GM19452 (cell line): Measurements from ENCODE around the gene TGFB1I1.
A peak's percentile ranks its signal among the peaks of the same experiment; 100 is the strongest.
"Not testable (repeated sequence)": the region's sequence is repeated elsewhere in the genome, so short reads cannot be mapped to it uniquely, and the experiment has no call there.

Source experiments
- ATAC-seq: cut with Tn5 transposase; IDR thresholded peaks from one replicate; pipeline ENCODE4 v1.9.1; 2021; ENCODE audit not compliant: unreplicated experiment

TGFB1I1 gene

DNA sequence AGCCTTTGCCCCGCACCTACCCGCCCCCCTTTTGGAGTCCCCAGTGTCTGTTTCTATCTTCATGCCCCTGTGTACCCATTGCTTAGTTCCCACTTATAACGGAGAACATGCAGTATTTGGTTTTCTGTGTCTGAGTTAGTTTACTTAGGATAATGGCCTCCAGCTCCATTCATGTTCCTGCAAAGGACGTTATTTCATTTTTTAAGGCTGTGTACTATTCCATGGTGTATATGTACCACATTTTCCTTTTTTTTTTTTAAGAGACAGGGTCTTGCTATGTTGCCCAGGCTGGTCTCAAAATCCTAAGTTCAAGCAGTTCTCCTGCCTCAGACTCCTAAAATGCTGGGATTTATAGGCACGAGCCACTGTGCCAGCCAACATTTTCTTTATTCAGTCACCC is 4.1 kb upstream of the TGFB1I1 start:
- ATAC-seq = no peak

DNA sequence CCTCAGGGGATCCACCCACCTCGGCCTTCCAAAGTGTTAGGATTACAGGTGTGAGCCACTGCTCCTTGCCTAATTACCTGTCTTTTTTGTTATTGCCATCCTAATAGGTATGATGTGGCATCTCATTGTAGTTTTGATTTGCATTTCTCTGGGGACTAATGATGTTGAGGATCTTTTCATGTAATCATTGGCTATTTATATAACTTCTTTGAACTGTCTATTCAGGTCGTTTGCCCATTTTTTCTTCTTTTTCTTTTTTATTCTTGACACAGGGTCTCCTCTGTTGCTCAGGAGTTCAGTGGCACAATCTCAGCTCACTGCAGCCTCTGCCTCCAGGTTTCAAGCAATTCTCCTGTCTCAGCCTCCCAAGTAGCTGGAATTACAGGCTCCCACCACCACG is 1.3 kb upstream of the TGFB1I1 start:
- ATAC-seq = no peak

GRCh38 chr16:31471241-31471874 is 594 bp upstream of the TGFB1I1 start:
- ATAC-seq = no peak

GRCh38 chr16:31472709-31473203 is 804 bp downstream of the TGFB1I1 start:
- peak; percentile 53 for ATAC-seq

DNA sequence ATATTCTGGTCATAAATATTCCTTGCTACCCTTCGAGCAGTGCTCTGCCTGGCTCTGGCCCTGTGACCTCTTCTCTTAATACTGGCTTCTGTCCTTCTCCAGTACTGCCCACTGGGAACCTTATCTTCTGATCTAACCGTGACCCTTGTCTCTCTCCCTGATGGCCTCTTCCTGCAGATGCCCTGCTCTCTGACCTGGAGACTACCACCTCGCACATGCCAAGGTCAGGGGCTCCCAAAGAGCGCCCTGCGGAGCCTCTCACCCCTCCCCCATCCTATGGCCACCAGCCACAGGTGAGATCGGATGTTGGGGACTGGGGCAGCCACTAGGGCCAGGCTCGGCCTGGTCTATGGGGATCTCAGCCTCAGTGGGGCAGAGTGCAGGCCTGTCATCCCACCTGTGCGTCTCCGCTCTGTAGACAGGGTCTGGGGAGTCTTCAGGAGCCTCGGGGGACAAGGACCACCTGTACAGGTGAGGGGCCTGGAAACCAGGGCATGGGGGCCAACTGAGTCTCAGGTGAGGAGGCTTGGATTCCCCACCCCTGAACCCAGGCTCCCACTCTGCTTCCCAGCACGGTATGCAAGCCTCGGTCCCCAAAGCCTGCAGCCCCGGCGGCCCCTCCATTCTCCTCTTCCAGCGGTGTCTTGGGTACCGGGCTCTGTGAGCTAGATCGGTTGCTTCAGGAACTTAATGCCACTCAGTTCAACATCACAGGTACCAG is 1.5 kb downstream of the TGFB1I1 start:
- ATAC-seq = no peak

GRCh38 chr16:31474173-31474714 is 2.3 kb downstream of the TGFB1I1 start:
- no peak for ATAC-seq

DNA sequence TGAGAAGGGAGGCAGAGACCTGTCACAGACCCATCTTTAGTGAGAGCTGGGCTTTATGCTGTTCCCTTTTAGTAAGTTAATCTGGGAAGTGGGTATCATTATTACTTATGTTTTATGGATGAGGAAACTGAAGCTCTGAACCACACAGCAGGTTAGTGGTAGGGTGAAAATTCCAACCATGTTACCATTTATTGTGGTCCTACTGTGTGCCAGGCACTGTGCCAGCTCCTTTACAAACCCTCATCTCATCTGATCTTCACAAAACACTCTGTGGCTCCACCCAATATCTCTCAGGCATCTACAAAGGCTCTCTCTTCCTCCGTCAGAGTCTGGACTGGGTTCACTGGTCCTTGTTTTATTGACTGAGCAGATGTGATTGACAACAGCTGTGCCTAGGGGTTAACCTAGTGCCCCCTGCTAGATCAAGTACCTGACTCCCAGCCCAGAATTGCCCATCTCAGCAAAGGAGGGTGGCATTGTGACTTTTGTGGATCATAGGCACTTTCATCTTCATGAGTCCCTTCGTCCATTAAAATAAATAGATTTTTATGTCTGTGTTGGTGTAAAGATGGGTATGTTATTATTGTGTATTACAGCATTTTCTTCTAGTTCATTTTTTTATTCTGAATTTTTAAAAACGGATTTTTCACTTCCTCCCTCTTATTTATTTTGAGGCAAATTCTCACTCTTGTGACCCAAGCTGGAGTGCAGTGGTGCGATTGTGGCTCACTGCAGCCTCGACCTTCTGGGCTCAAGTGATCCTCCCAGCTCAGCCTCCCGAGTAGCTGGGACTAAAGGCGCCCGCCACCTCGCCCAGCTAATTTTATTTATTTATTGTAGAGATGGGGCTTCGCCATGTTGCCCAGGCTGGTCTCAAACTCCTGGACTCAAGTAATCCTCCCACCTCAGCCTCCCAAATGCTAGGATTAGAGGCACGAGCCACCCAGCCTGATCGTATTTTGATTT is 3.1 kb downstream of the TGFB1I1 start:
- no peak for ATAC-seq

DNA sequence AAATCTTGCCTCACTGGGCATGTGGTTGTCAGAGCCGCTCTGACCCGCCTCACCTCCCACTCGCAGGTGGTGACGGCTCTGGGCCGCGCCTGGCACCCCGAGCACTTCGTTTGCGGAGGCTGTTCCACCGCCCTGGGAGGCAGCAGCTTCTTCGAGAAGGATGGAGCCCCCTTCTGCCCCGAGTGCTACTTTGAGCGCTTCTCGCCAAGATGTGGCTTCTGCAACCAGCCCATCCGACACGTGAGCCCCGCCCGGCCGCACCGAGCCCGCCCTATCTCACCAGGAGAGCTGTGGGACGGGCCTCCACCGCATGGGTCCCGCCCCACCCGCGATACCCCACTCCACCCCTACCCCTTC is 4.0 kb downstream of the TGFB1I1 start:
- ATAC-seq = no peak

- ATAC-seq = no peak
These were observed 4.6 kb downstream of the TGFB1I1 start for GRCh38 chr16:31476303-31477219.

DNA sequence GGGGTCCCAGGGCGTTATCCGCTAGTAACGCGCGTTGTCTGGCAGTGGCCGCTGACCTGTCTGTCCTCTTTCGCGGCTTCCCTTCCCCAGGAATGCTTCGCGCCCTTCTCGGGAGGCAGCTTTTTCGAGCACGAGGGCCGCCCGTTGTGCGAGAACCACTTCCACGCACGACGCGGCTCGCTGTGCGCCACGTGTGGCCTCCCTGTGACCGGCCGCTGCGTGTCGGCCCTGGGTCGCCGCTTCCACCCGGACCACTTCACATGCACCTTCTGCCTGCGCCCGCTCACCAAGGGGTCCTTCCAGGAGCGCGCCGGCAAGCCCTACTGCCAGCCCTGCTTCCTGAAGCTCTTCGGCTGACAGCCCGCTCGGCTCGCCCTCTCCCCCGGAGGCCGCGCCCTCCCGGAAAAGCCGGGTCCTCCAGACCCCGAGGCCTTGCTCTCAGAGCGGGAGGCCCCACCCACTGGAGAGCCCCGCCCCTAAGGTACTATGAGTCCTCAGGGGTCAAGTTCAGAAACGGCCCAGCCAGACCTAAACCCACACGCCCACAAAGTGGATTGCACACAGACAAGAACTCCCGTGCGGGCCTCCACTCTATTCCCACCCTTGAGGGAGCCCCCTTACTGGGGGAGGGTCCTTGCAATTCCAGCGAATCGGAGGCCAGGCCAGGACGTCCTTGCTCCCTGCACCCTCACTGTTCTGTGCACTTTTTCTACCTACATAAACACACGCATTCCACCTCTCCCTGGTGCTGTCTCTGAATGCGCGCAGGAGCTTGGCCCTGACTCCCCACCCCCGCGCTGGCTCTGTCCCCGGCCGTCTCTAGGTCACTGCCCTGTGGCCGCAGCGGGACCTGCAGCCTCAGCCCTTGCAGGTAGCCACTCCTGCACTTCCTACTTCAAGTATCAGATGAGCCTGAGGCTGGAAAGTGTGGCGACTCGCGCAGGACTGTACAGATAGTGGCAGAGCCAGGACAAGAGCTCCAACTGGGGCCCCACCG is 5.6 kb downstream of the TGFB1I1 start:
- no peak for ATAC-seq

DNA sequence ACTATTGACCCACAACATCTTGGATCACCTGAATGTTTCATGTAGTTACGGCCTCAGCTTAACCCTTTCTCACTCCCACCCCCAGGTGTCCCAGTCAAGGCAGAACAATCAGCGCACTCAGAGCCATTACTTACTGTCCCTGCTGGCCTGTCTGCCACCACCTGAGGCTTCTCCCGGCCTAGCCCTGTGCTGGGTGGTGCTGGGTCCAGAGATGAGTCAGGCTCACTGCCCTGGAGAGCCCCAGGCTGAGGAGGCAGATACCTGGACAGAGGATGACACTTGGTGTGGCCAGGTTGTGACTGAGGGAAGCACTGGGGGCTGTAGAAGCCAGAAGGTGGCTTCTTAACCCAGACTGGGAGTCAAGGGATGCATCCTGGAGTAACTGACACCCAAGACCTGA is 7.0 kb downstream of the TGFB1I1 start:
- no peak for ATAC-seq

- no peak for ATAC-seq
These were observed 7.8 kb downstream of the TGFB1I1 start for GRCh38 chr16:31479751-31480150.

DNA sequence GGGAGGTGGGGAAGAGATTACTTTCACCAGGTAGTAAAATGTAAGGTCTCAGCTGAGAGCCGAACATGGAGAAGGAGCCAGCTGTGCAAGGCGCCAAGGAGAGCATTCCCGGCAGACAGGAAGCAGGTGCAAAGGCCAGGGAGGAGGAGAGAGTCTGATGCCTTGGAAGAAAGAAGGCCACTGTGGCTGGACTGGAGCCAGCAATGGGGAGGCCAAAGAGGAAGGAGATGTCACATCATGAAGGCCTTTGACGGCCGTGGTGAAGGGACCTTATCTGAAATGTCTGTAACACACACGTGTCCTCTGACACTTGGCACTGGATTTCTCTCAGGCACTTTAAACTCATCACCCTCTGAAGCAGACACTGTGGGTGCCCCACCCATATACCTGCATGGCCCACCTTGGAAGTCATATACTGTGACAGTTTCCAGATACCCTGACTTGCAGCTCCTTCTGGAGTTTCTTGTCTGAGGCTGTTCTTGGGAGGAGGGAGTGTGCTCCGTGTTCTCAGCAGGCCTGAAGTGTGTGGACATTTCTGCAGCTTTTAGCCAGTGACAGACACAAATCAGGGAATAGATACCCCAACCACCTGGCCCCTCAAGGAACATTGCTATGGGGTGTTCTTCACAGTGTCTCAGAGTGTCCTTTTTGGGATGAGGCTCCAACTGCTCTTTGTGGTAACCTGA is 9.0 kb downstream of the TGFB1I1 start:
- no peak for ATAC-seq

DNA sequence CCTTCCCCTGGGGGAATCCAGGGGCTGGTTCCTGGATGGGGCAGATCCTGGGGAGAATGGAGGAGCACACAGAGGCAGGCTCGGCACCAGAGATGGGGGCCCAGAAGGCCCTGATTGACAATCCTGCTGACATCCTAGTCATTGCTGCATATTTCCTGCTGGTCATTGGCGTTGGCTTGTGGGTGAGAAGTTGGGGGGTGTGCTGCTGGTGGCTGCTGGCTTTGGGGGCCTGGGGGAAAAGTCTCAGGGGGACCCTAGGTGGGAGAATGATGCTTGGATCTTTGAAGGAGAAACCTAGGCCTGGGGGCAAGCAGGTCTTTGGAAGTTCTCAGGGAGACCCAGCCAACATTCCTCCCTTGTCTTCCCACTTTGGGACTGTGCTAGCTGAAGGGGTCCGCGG is 11.1 kb downstream of the TGFB1I1 start, which contains the start of gene SLC5A2:
Gene SLC5A2, plus strand, starts transcription at position 43 of the 400 bp plus-strand sequence. Its CDS starts 14 bp downstream, at position 57.
- no peak for ATAC-seq

- not testable (repeated sequence) for ATAC-seq
These were observed 12.1 kb downstream of the TGFB1I1 start for GRCh38 chr16:31484048-31484447.

DNA sequence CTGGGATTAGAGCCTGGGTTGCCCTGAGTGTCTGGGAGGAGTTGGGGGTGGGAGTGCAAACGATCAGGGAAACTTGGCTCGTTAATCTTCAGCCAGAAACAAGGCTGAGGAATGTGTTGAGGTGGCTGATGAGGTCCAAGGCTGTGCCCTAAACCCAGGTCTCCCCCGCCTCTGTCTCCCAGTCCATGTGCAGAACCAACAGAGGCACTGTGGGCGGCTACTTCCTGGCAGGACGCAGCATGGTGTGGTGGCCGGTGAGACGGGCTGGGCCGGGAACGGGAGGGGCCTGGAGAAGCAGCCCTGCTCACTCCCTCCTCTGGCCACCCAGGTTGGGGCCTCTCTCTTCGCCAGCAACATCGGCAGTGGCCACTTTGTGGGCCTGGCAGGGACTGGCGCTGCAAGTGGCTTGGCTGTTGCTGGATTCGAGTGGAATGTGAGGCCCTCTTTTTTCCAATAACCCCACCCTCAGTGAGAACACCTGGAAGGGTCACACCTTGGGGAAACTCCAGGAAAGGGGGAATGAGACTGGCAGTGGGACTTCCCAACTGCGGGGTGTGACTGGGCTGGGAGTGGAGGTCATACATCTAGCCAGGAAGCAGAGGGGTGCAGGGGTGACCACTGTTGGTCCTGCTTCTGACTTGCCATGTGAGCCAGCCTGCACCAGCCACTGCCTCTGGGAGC is 12.7 kb downstream of the TGFB1I1 start:
- ATAC-seq = no peak

GRCh38 chr16:31485571-31485970 is 13.6 kb downstream of the TGFB1I1 start:
- ATAC-seq = no peak

GRCh38 chr16:31486045-31486444 is 14.1 kb downstream of the TGFB1I1 start:
- no peak for ATAC-seq
